HG02623 (cell line): Measurements from ENCODE around the gene HID1.

Experiments
- ATAC-seq: cut with Tn5 transposase; IDR thresholded peaks from one replicate; pipeline ENCODE4 v1.9.1; 2021; ENCODE audit warnings: moderate library complexity; ENCODE audit not compliant: unreplicated experiment

Gene HID1

DNA sequence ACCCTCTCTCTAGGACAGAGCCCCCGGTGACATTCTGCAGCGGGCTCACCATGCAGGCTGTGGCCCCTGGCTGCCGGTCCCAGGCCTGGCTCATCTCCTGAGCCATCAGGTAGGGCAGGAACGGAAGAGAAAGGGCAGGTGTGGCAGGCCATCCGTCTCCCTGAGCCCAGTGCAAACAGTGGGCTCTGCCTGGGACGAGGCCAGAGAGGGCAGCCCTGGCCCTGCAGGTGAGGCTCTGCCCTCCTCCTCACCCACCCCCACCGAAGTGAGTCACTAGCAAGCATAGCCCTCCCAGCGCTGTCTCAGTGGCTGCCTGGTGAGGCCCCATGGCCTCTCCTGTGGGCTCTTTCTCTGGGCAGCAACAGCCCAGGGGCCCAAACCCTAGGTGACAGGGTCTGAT is 22.4 kb downstream of the HID1 start:
- ATAC-seq, result no peak

GRCh38 chr17:74949455-74950115 is 23.0 kb downstream of the HID1 start:
- ATAC-seq, result no peak

- no peak for ATAC-seq
Measured at GRCh38 chr17:74947041-74947754, 25.4 kb downstream of the HID1 start.

DNA sequence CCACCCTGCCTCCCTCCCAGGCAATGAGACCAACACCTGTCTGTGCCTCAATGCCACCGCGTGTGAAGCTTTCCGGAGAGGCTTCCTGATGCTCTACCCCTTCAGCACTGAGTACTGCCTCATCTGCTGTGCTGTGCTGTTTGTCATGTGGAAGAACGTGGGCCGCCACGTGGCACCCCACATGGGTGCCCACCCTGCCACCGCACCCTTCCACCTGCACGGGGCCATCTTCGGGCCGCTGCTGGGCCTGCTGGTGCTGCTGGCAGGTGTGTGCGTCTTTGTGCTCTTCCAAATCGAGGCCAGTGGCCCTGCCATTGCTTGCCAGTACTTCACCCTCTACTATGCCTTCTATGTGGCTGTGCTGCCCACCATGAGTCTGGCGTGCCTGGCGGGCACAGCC is 25.9 kb downstream of the HID1 start:
- no peak for ATAC-seq

- no peak for ATAC-seq
Measured at GRCh38 chr17:74945543-74945942, 27.0 kb downstream of the HID1 start.

DNA sequence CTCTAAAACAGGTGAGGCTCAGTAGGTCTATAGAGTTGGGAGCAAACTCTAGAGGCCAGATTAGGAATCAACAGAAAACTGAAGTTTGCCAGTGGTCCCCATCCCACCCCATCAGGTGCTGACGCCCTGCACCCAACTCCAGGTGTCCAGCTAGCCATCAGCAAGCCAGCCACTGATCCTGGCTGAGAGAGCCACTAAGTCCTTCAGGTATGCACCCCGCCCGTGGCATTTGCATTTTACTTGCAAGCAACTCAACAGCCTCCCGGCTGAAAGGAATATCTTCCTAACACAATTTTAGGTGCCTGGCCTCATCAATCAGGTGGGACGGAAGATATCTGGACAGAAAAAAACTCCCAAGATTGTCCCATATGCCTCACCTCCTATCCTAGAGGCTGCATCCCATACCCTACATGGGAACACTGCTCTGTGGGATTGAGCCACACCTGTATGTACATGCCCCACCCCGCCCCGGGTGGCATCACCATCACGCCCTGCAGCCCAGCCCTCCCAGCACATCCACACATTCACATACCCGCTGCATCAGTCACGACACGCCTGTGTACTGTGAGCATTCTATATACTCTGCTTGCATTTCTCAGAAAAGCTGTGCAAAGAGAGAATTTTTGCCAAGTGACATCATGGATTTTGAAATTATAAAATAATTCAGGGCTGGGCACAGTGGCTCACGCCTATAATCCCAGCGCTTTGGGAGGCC is 28.6 kb downstream of the HID1 start:
- no peak for ATAC-seq

- no peak for ATAC-seq
Measured at GRCh38 chr17:74941128-74941725, 31.3 kb downstream of the HID1 start.

- no peak for ATAC-seq
Measured at GRCh38 chr17:74939534-74939933, 33.0 kb downstream of the HID1 start.

GRCh38 chr17:74938194-74938950 is 34.2 kb downstream of the HID1 start:
- ATAC-seq, result no peak

DNA sequence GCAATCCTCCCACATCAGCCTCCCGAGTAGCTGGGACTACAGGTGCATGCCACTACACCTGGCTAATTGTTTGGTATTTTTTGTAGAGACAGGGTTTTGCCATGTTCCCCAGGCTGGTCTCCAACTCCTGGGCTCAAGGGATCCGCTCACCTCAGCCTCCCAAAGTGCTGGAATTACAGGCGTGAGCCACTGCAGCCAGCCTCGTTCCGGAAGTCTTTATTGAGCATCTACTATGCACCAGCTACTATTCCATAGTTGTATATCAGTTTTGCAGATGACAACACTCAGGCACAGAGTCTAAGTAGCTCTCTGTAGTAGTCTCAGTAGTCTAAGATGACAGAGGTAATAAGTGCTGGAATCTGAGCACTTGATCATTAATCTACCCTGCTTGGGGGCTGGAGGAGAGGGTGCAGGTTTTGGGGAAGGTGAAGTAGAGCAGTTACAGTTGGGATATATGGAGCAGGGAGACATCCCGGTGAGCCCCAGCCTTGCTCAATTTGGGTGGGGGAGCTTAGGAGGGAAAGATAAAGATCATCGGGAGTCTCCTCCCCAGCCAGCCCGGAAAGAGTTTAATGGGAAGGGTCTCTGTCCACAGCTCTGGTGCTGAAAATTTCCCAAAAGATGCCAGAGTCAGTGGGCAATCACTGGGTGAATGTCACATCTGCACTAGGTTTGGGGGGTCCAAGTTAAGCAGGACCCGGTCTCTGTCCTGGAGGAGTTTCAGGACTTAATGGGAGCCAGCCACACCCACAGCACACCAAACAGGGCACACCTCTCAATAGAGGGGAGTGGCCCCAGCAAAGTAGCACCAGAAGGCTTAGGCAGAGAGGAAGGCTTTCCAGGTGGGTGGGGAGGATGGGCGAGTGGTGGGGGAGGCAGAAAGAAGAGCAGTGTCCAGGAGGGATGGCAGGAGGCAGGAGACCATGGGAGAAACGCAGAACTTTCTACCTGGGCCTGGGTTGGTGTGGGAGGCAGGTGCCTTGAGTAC is 35.2 kb downstream of the HID1 start:
- no peak for ATAC-seq

DNA sequence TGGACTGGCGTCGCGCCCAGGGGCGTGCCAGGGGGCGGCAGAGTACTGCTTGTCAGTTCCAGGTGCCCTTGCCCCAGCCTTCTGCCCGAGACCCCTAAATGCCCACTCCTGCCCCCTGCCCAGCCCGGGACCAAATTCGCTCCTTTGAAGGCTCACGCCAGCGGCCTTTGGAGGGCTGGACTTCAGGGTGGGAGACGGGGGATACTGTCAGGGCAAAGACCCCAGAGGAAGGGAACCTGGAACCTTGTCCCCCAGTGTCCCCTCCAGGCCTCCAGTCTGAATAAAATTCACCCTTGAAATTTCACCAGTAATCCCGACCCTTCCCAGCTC is 36.1 kb downstream of the HID1 start:
- no peak for ATAC-seq

GRCh38 chr17:74935585-74936469 is 36.7 kb downstream of the HID1 start, which contains the start of gene OTOP3:
Gene OTOP3, plus strand, starts transcription at chr17:74935898. Its CDS starts 24 bp downstream, at chr17:74935922.
- no peak for ATAC-seq

DNA sequence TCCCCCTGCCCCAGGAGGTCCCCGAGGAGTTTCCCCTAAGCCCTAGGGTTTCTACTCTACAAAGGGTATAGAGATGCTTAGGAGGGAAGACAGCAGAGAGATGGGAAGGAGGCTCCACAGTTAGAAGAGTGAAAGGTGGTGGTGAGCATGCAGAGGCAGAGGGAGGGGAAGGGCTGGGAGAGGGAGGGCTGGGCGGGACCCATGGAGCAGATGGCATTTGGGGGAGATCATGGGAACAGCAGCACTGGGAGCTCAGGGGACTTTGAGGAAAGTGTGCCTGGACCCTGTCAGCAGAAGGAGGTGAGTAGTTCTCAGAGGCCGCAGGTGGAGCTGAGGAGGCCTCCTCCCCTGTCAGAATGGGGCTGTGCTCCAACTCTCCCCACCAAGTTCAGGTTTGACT is 37.5 kb downstream of the HID1 start:
- ATAC-seq, result no peak

GRCh38 chr17:74930535-74931036 is 42.0 kb downstream of the HID1 start:
- ATAC-seq, result no peak

DNA sequence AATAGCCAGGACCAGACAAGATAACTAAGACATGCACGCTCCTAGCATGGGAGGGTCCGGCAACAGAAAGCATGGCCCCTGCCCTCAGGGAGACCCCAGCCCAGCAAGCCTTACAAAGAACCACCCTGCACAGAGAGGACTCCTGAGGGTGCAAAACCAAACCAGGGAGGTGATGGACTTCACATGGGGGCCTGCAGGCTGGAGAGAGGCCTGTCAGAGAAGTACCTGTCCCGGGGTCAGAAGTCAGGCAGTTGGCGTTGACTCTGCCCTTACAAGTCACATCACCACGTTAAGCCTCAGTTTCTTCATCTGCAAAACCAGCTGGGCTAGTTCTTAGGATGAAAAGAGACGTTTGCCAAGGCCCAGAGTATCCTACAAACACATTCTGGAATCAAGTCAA is 43.8 kb downstream of the HID1 start:
- ATAC-seq, result no peak

DNA sequence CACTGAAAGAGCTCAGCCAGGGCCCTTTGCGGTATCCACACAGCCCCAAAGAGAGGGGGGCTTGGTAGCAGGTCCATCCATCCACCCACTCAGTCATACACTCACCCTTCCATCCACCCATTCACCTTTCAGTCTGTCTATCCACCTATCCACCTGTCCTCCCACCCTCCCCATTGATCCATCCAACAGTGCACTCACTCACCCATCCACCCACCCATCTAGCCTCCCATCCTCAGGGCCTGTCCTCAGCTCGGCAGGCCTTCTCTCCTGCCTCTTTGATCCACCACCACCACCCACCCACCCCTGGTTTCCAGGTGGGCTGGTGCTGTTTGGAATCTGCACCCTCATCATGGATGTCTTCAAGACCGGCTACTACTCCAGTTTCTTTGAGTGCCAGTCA is 47.3 kb downstream of the HID1 start:
- no peak for ATAC-seq

- no peak for ATAC-seq
Measured at GRCh38 chr17:74924250-74924948, 48.2 kb downstream of the HID1 start, which contains the start of gene OTOP2. Gene OTOP2, plus strand, starts transcription at chr17:74924273. Its CDS starts 360 bp downstream, at chr17:74924633.
